Measurements from ENCODE around the gene ADCY4. TPM values are rescaled to one million over a fixed set of nuclear protein-coding genes. Genes with fewer than 3 reads are reported as not detected.

Gene ADCY4
- total and polyA plus RNA-seq, 4 donors = 0.25 to 111 (median 25.9) TPM

- H3K4me3 ChIP-seq (ENCODE audit: low read length in 2 of 2) = no peak overlapping the region
- no peaks in the 10 kb centered on the region for H3K27me3 ChIP-seq (ENCODE audit: control insufficient read depth in 1 of 2, insufficient read depth in 2 of 2, low read length in 1 of 2)
- 95 to 96% methylated on average over 11 of the region's 11 CpGs for WGBS, 2 donors
- no peaks in the 10 kb centered on the region for H3K9me3 ChIP-seq (ENCODE audit: control insufficient read depth, low read length)
- H3K4me1 ChIP-seq (ENCODE audit: control insufficient read depth in 1 of 2, insufficient read depth in 2 of 2, low read length in 2 of 2) = no peaks in the 10 kb centered on the region
- peaks cover 0 to 16% of the 10 kb centered on the region in 2 donors for H3K36me3 ChIP-seq (ENCODE audit: control insufficient read depth in 1 of 2, insufficient read depth in 2 of 2, low read length in 1 of 2)
- intact Hi-C loops (cut with DNase I) = no loop called here
- no peak for ATAC-seq (ENCODE audit: low FRiP score)
- no peak overlapping the region for H3K27ac ChIP-seq (ENCODE audit: low read depth in 1 of 2, low read length in 2 of 2)
- no peak for DNase-seq
These were observed 30.9 kb downstream of the ADCY4 start for GRCh38 chr14:24304019-24304387.

GRCh38 chr14:24300326-24300980, 34.4 kb downstream of the ADCY4 start:
- H3K4me3 ChIP-seq (ENCODE audit: low read length in 2 of 2) = peak overlapping the region; percentile 53 to 90
- H3K27ac ChIP-seq (ENCODE audit: low read depth in 1 of 2, low read length in 2 of 2) = no peak overlapping the region
- 30 to 31% methylated on average over 16 of the region's 16 CpGs for WGBS, 2 donors
- intact Hi-C loops (cut with DNase I) = no loop called here
- no peaks in the 10 kb centered on the region for H3K27me3 ChIP-seq (ENCODE audit: control insufficient read depth in 1 of 2, insufficient read depth in 2 of 2, low read length in 1 of 2)
- ATAC-seq (ENCODE audit: low FRiP score) = no peak
- no peak for DNase-seq
- no peaks in the 10 kb centered on the region for H3K9me3 ChIP-seq (ENCODE audit: control insufficient read depth, low read length)
- H3K4me1 ChIP-seq (ENCODE audit: control insufficient read depth in 1 of 2, insufficient read depth in 2 of 2, low read length in 2 of 2) = no peaks in the 10 kb centered on the region
- peaks cover 0 to 6% of the 10 kb centered on the region in 2 donors for H3K36me3 ChIP-seq (ENCODE audit: control insufficient read depth in 1 of 2, insufficient read depth in 2 of 2, low read length in 1 of 2)

- Histone ChIP-seq H3K4me1 (ENCODE audit: control insufficient read depth in 1 of 2, insufficient read depth in 2 of 2, low read length in 2 of 2) (no peaks in the 10 kb centered on the region), H3K9me3 (ENCODE audit: control insufficient read depth, low read length) (no peaks in the 10 kb centered on the region), H3K27me3 (ENCODE audit: control insufficient read depth in 1 of 2, insufficient read depth in 2 of 2, low read length in 1 of 2) (no peaks in the 10 kb centered on the region), H3K27ac (ENCODE audit: low read depth in 1 of 2, low read length in 2 of 2) (peak within 1 kb of the TSS in 1 of 2 donors; percentile 10), H3K4me3 (ENCODE audit: low read length in 2 of 2) (peak within 1 kb of the TSS; percentile 58 to 90), H3K36me3 (ENCODE audit: control insufficient read depth in 1 of 2, insufficient read depth in 2 of 2, low read length in 1 of 2) (peaks cover 0 to 3% of the 10 kb centered on the region in 2 donors)
- DNase-seq (peak; percentile 93 to 97), ATAC-seq (ENCODE audit: low FRiP score) (peak; percentile 94)
- intact Hi-C loops (cut with DNase I) = loop anchor here in 1 of 2 donors (5.0 kb wide), 1 partner anchor 57 kb away; the partner anchor contains the start of gene TINF2
- 1% methylated on average over 69 to 75 of the region's 75 CpGs for WGBS, 2 donors
These were observed 35.3 kb downstream of the ADCY4 start, which contains the start of the genes DHRS1 and NOP9 for GRCh38 chr14:24299255-24300191. Gene DHRS1 (minus strand): TSS chr14:24299780. CDS start chr14:24299106, 674 bp downstream. Gene NOP9 (plus strand): TSS chr14:24299850. CDS start chr14:24299955, 105 bp downstream.

- Histone ChIP-seq H3K27me3 (ENCODE audit: control insufficient read depth in 1 of 2, insufficient read depth in 2 of 2, low read length in 1 of 2) (no peaks in the 10 kb centered on the region), H3K9me3 (ENCODE audit: control insufficient read depth, low read length) (no peaks in the 10 kb centered on the region), H3K36me3 (ENCODE audit: control insufficient read depth in 1 of 2, insufficient read depth in 2 of 2, low read length in 1 of 2) (peaks cover 0 to 3% of the 10 kb centered on the region in 2 donors), H3K4me3 (ENCODE audit: low read length in 2 of 2) (peak overlapping the region; percentile 58 to 90), H3K27ac (ENCODE audit: low read depth in 1 of 2, low read length in 2 of 2) (no peak overlapping the region), H3K4me1 (ENCODE audit: control insufficient read depth in 1 of 2, insufficient read depth in 2 of 2, low read length in 2 of 2) (no peaks in the 10 kb centered on the region)
- 50 to 51% methylated on average over 7 of the region's 7 CpGs for WGBS, 2 donors
- intact Hi-C loops (cut with DNase I) = loop anchor here in 1 of 2 donors (5.0 kb wide), 1 partner anchor 57 kb away; the partner anchor contains the start of gene TINF2
- ATAC-seq (ENCODE audit: low FRiP score) = peak; percentile 4
- DNase-seq = no peak
These were observed 36.0 kb downstream of the ADCY4 start for GRCh38 chr14:24298892-24299254.

- H3K27me3 ChIP-seq (ENCODE audit: control insufficient read depth in 1 of 2, insufficient read depth in 2 of 2, low read length in 1 of 2) = no peaks in the 10 kb centered on the region
- no peak overlapping the region for H3K4me3 ChIP-seq (ENCODE audit: low read length in 2 of 2)
- no peaks in the 10 kb centered on the region for H3K36me3 ChIP-seq (ENCODE audit: control insufficient read depth in 1 of 2, insufficient read depth in 2 of 2, low read length in 1 of 2)
- DNase-seq = no peak
- intact Hi-C loops (cut with DNase I) = loop anchor here (1.0 to 5.0 kb wide), 2 partner anchors 54 to 55 kb away; partner anchors contain the start of gene TINF2 (in 1 of the 2)
- no peak for ATAC-seq (ENCODE audit: low FRiP score)
- no peaks in the 10 kb centered on the region for H3K9me3 ChIP-seq (ENCODE audit: control insufficient read depth, low read length)
- no peak overlapping the region for H3K27ac ChIP-seq (ENCODE audit: low read depth in 1 of 2, low read length in 2 of 2)
- 54 to 57% methylated on average over 5 of the region's 5 CpGs for WGBS, 2 donors
- H3K4me1 ChIP-seq (ENCODE audit: control insufficient read depth in 1 of 2, insufficient read depth in 2 of 2, low read length in 2 of 2) = no peaks in the 10 kb centered on the region
These were observed 37.5 kb downstream of the ADCY4 start for GRCh38 chr14:24297190-24297964.

- peak; percentile 74 for ATAC-seq (ENCODE audit: low FRiP score)
- Histone ChIP-seq H3K27ac (ENCODE audit: low read depth in 1 of 2, low read length in 2 of 2) (no peak overlapping the region), H3K9me3 (ENCODE audit: control insufficient read depth, low read length) (no peaks in the 10 kb centered on the region), H3K36me3 (ENCODE audit: control insufficient read depth in 1 of 2, insufficient read depth in 2 of 2, low read length in 1 of 2) (no peaks in the 10 kb centered on the region), H3K4me1 (ENCODE audit: control insufficient read depth in 1 of 2, insufficient read depth in 2 of 2, low read length in 2 of 2) (no peaks in the 10 kb centered on the region), H3K4me3 (ENCODE audit: low read length in 2 of 2) (no peak overlapping the region), H3K27me3 (ENCODE audit: control insufficient read depth in 1 of 2, insufficient read depth in 2 of 2, low read length in 1 of 2) (no peaks in the 10 kb centered on the region)
- intact Hi-C loops (cut with DNase I) = loop anchor here (1.0 to 5.0 kb wide), 2 partner anchors 53 to 54 kb away; partner anchors contain the start of gene TINF2 (in 1 of the 2)
- WGBS, 2 donors = 55 to 57% methylated on average over 12 of the region's 12 CpGs
- DNase-seq = peak in 1 of 2 donors; percentile 71
These were observed 38.3 kb downstream of the ADCY4 start for GRCh38 chr14:24296341-24297157.

GRCh38 chr14:24293525-24293924, 41.3 kb downstream of the ADCY4 start:
- ATAC-seq (ENCODE audit: low FRiP score) (no peak), DNase-seq (no peak)
- Histone ChIP-seq H3K4me1 (ENCODE audit: control insufficient read depth in 1 of 2, insufficient read depth in 2 of 2, low read length in 2 of 2) (no peaks in the 10 kb centered on the region), H3K9me3 (ENCODE audit: control insufficient read depth, low read length) (no peaks in the 10 kb centered on the region), H3K4me3 (ENCODE audit: low read length in 2 of 2) (no peak overlapping the region), H3K36me3 (ENCODE audit: control insufficient read depth in 1 of 2, insufficient read depth in 2 of 2, low read length in 1 of 2) (peaks cover 0 to 6% of the 10 kb centered on the region in 2 donors), H3K27me3 (ENCODE audit: control insufficient read depth in 1 of 2, insufficient read depth in 2 of 2, low read length in 1 of 2) (no peaks in the 10 kb centered on the region), H3K27ac (ENCODE audit: low read depth in 1 of 2, low read length in 2 of 2) (no peak overlapping the region)
- 92 to 93% methylated on average over 2 of the region's 2 CpGs for WGBS, 2 donors
- intact Hi-C loops (cut with DNase I) = no loop called here
